Right lobe of liver (tissue), 6 donors: Measurements from ENCODE around the gene PPP2R3C. TPM values are rescaled to one million over a fixed set of nuclear protein-coding genes. Genes with fewer than 3 reads are reported as not detected.
A peak's percentile ranks its signal among the peaks of the same experiment; 100 is the strongest.

Experiments
- ATAC-seq, 4 donors: fragments of 200-7000 bp; cut with Tn5 transposase; one replicate each; pipeline ENCODE4 v1.9.1; 2020; ENCODE audit warnings: mild to moderate bottlenecking in 4 of 4, moderate library complexity in 4 of 4
- DNase-seq, 3 donors: peaks; one replicate each; pipeline ENCODE4 v3.0.0-alpha.2; 2020
- H3K27ac ChIP-seq, 3 donors: fragments of 200-600 bp; one replicate each; pipeline ENCODE4 v1.8.0; 2022
- H3K27me3 ChIP-seq, 2 donors: fragments of 200-600 bp; one replicate each; pipeline ENCODE4 v1.8.0; 2022
- H3K36me3 ChIP-seq, 4 donors: fragments of 200-600 bp; sonication (generic) in 1 of 4; one replicate each; pipeline versions ENCODE4 v1.5.1 to v1.8.0; 2017 to 2022; ENCODE audit warnings: control low read depth in 1 of 4
- H3K4me1 ChIP-seq, 4 donors: fragments of 200-600 bp; sonication (generic) in 1 of 4; one replicate each; pipeline versions ENCODE4 v1.5.1 to v1.8.0; 2017 to 2022; ENCODE audit warnings: control low read depth in 1 of 4
- H3K4me3 ChIP-seq, 3 donors: fragments of 200-600 bp; one replicate each; pipeline ENCODE4 v1.8.0; 2022
- H3K9me3 ChIP-seq, 4 donors: fragments of 200-600 bp; sonication (generic) in 1 of 4; one replicate each; pipeline versions ENCODE4 v1.5.1 to v1.8.0; 2017 to 2022; ENCODE audit warnings: control low read depth in 1 of 4
- CTCF ChIP-seq, 4 donors: fragments of 200-600 bp in 3 of 4; fragments of 450-650 bp in 1 of 4; IDR thresholded peaks; one replicate each; pipeline versions ENCODE4 v1.5.1 to v1.8.0; 2016 to 2022; ENCODE audit warnings: antibody characterized with exemption in 4 of 4, mild to moderate bottlenecking in 2 of 4
- POLR2A ChIP-seq: fragments of 450-650 bp; IDR thresholded peaks from one replicate; pipeline ENCODE4 v1.6.1; 2017; ENCODE audit warnings: antibody characterized with exemption, mild to moderate bottlenecking
- WGBS: methylation state at CpG from one replicate; pipeline ENCODE4 v1.1.6; 2018; ENCODE audit warnings: low coverage, low lambda C conversion rate; ENCODE audit not compliant: insufficient coverage; ENCODE audit errors: missing lambda C conversion rate; 5-methylcytosine and 5-hydroxymethylcytosine counted together
- intact Hi-C, 2 donors: fragments of 100-400 bp; cut with DNase I; formaldehyde crosslinking; loops; one replicate each; pipeline versions ENCODE4 v1.11.2 to v1.14.1; 2022
- total RNA-seq, 6 experiments: library from RNA; depleted of rRNA in 2 of 6; stranded (reverse); fragments of >200 nt in 2 of 6; fragmentation: NEBNext Ultra II Directional in 3 of 6; extraction: Animal tissue kit (Norgen Biotek cat#: 25700) in 3 of 6; gene quantifications; one replicate each; pipeline versions ENCODE4 v1.1.0 to v1.2.4, GENCODE V29; 2016 to 2023
- donor health status: DM: no; HTN: yes; CAD: no.
- donor health status: DM: no; HTN: no; CAD: no.
- donor health status: DM: no; HTN: no; CAD: no.
- donor health status: DM: no; HTN: yes; CAD: no.
- donor health status: DM: no; HTN: yes; CAD: no.

Gene PPP2R3C
- total RNA-seq, 6 experiments from 2014 or later: 6.8 to 15.6 (median 9.4) TPM

- no peaks in the 10 kb centered on the region for H3K27me3 ChIP-seq
- H3K4me1 ChIP-seq: peaks cover 0 to 20% (median 0%) of the 10 kb centered on the region in 4 donors
- DNase-seq: no peak
- ATAC-seq: peak; percentile 7 to 40 (median 26)
- no peaks in the 10 kb centered on the region for H3K9me3 ChIP-seq
- intact Hi-C loops: loop anchor here in 1 of 2 donors (5.0 kb wide), 1 partner anchor 76 kb away; the partner anchor contains the start of gene FAM177A1
- 4% methylated on average over 20 of the region's 23 CpGs for WGBS
- no peak for TF ChIP-seq CTCF (IDR thresholded peaks at IDR 0.05)
- no peak for TF ChIP-seq POLR2A
- peak overlapping the region; percentile 73 to 92 (median 87) for H3K4me3 ChIP-seq
- H3K27ac ChIP-seq: peak overlapping the region; percentile 96 to 97 (median 97)
- H3K36me3 ChIP-seq: no peaks in the 10 kb centered on the region
These were observed 1.1 kb upstream of the PPP2R3C start for GRCh38 chr14:35122696-35123387.

- H3K4me1 ChIP-seq: peaks cover 0 to 32% (median 0%) of the 10 kb centered on the region in 4 donors
- no peak for TF ChIP-seq CTCF (IDR thresholded peaks at IDR 0.05)
- no peak for TF ChIP-seq POLR2A
- intact Hi-C loops: loop anchor here in 1 of 2 donors (5.0 kb wide), 1 partner anchor 74 kb away; the partner anchor contains the start of gene FAM177A1
- ATAC-seq: peak in 3 of 4 donors; percentile 85 to 91 (median 87)
- H3K9me3 ChIP-seq: no peaks in the 10 kb centered on the region
- no peaks in the 10 kb centered on the region for H3K27me3 ChIP-seq
- peak overlapping the region; percentile 73 to 92 (median 87) for H3K4me3 ChIP-seq
- DNase-seq: peak in 1 of 3 donors; percentile 35
- no peaks in the 10 kb centered on the region for H3K36me3 ChIP-seq
- H3K27ac ChIP-seq: peak overlapping the region; percentile 96 to 97 (median 97)
- 26% methylated on average over 30 of the region's 34 CpGs for WGBS
These were observed 534 bp downstream of the PPP2R3C start for GRCh38 chr14:35121026-35121886.

GRCh38 chr14:35117112-35117511 lies 4.7 kb downstream of the PPP2R3C start:
- TF ChIP-seq CTCF (IDR thresholded peaks at IDR 0.05) (no peak), POLR2A (no peak)
- ATAC-seq: peak in 3 of 4 donors; percentile 36 to 68 (median 46)
- intact Hi-C loops: no loop called here
- peak in 1 of 3 donors; percentile 69 for DNase-seq
- Histone ChIP-seq H3K36me3 (peaks cover 0 to 3% (median 0%) of the 10 kb centered on the region in 4 donors), H3K9me3 (no peaks in the 10 kb centered on the region), H3K27me3 (no peaks in the 10 kb centered on the region), H3K4me3 (no peak overlapping the region), H3K4me1 (peaks cover 0 to 12% (median 0%) of the 10 kb centered on the region in 4 donors), H3K27ac (peak overlapping the region in 2 of 3 donors; percentile 53 to 76)
- 20% methylated on average over 2 of the region's 2 CpGs for WGBS

GRCh38 chr14:35116242-35116641 lies 5.5 kb downstream of the PPP2R3C start:
- DNase-seq (no peak), ATAC-seq (no peak)
- H3K4me1 ChIP-seq: peaks cover 0 to 12% (median 0%) of the 10 kb centered on the region in 4 donors
- H3K27ac ChIP-seq: peak overlapping the region in 2 of 3 donors; percentile 14 to 76
- no peaks in the 10 kb centered on the region for H3K9me3 ChIP-seq
- no peak overlapping the region for H3K4me3 ChIP-seq
- no peak for TF ChIP-seq CTCF (IDR thresholded peaks at IDR 0.05)
- no peak for TF ChIP-seq POLR2A
- intact Hi-C loops: no loop called here
- H3K36me3 ChIP-seq: peaks cover 0 to 3% (median 0%) of the 10 kb centered on the region in 4 donors
- H3K27me3 ChIP-seq: no peaks in the 10 kb centered on the region
- WGBS: 94% methylated on average over 4 of the region's 4 CpGs
